Measurements from ENCODE around the gene FAM240A.

- TF ChIP-seq EZH2phosphoT487 (IDR thresholded peaks at IDR 0.05; ENCODE audit: borderline replicate concordance, low read length) (no peak), CTCF (IDR thresholded peaks at IDR 0.05; ENCODE audit: low read depth, low read length, poor library complexity, severe bottlenecking) (no peak)
These were observed 46.7 kb upstream of the FAM240A start for GRCh38 chr3:46565607-46566039.

Measured in DOHH2 (cell line).